ENCODE results near the gene PCDHB9.
A peak's percentile ranks its signal among the peaks of the same experiment; 100 is the strongest.
"Not testable (repeated sequence)": the region's sequence is repeated elsewhere in the genome, so short reads cannot be mapped to it uniquely, and the experiment has no call there.

Gene PCDHB9

GRCh38 chr5:141186897-141187512 is at the start of gene PCDHB9:
Gene PCDHB9, plus strand, starts transcription at chr5:141187161. Its CDS starts 158 bp downstream, at chr5:141187319.
- peak in 1 of 2 donors; percentile 16 for DNase-seq (ENCODE audit: low read depth in 2 of 2)

- not testable (repeated sequence) for DNase-seq (ENCODE audit: low read depth in 2 of 2)
Observed at GRCh38 chr5:141137346-141137745, 49.6 kb upstream of the PCDHB9 start.

DNA sequence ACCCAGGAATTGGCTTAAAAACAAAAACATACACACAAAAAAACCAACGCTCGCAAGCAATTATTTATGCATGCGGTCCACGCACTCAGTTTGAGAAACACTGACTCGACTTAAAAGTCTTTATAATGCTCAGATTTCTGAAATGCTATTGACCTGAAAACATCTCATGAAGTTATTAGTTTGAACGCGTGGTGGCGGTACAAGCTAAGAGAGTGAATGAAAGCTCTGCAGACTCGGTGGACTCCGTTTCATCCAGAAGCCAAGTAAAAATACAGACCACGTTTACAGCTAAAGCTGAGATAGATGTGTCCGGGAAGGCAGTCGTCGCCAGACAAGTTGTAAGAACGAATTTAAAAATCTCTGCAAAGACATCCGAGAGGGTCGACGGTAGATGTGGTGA is 37.1 kb upstream of the PCDHB9 start, which contains the start of gene PCDHB6:
Gene PCDHB6 (plus strand): TSS at position 246 of the 400 bp plus-strand sequence. CDS start 201 bp downstream, outside the sequence.
- DNase-seq (ENCODE audit: low read depth in 2 of 2) = no peak

- DNase-seq (ENCODE audit: low read depth in 2 of 2) = no peak
Observed at GRCh38 chr5:141150224-141150992, 36.6 kb upstream of the PCDHB9 start.

DNA sequence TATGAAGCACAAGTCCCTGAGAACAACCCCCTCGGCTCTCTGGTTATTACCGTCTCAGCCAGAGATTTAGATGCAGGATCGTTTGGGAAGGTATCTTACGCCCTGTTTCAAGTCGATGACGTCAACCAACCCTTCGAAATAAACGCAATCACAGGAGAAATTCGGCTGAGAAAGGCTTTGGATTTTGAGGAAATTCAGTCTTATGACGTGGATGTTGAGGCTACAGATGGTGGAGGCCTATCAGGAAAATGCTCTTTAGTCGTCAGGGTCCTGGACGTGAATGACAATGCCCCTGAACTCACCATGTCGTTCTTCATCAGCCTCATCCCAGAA is 36.0 kb upstream of the PCDHB9 start:
- no peak for DNase-seq (ENCODE audit: low read depth in 2 of 2)

- not testable (repeated sequence) for DNase-seq (ENCODE audit: low read depth in 2 of 2)
Observed at GRCh38 chr5:141151632-141152031, 35.3 kb upstream of the PCDHB9 start.

GRCh38 chr5:141152096-141152495 is 34.9 kb upstream of the PCDHB9 start:
- DNase-seq (ENCODE audit: low read depth in 2 of 2) = not testable (repeated sequence)

DNA sequence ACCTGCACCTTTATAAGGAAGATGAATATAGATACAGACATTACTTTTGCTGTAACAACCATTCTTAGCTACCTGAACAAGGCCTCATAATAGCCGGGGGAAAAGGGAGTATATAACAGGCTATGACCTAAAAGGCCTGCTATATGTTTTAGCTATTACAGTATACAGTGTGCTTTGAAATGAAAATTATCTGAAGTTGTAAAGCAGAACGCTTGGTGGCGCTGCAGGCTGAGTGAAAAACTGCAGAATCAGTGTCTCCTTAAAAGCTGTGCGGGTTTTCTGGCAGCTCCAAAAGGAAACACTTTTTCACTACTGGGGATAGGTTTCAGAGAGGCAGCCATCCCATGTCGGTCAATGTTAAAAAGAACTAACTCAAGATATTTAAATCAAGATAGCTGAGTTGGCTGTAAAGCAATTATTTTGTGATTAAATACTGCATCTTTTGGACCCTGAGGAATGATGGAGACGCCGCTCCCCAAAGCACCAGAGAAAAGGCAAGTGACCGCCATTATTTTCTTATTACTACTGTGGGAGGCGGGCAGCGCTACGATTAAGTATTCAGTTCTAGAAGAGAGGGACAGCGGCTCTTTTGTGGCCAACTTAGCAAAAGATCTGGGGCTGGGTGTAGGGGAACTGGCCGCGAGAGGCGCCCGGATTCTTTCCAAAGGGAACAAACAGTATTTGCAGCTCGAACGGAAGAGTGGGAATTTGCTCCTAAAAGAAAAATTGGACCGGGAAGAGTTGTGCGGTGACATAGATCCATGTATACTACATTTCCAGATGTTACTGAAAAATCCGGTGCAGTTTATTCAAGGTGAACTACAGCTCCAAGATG is 31.2 kb upstream of the PCDHB9 start:
- DNase-seq (ENCODE audit: low read depth in 2 of 2) = no peak

GRCh38 chr5:141157356-141157755 is 29.6 kb upstream of the PCDHB9 start:
- not testable (repeated sequence) for DNase-seq (ENCODE audit: low read depth in 2 of 2)

DNA sequence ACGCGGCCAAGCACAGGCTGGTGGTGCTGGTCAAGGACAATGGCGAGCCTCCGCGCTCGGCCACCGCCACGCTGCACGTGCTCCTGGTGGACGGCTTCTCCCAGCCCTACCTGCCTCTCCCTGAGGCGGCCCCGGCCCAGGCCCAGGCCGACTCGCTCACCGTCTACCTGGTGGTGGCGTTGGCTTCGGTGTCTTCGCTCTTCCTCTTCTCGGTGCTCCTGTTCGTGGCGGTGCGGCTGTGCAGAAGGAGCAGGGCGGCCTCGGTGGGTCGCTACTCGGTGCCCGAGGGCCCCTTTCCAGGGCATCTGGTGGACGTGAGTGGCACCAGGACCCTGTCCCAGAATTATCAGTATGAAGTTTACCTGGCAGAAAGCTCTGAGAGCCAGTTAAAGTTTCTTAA is 29.1 kb upstream of the PCDHB9 start:
- DNase-seq (ENCODE audit: low read depth in 2 of 2) = not testable (repeated sequence)

GRCh38 chr5:141172381-141173204 is 14.4 kb upstream of the PCDHB9 start, which contains the start of gene PCDHB7:
Gene PCDHB7, plus strand, starts transcription at chr5:141172644. Its CDS starts 192 bp downstream, at chr5:141172836.
- no peak for DNase-seq (ENCODE audit: low read depth in 2 of 2)

DNA sequence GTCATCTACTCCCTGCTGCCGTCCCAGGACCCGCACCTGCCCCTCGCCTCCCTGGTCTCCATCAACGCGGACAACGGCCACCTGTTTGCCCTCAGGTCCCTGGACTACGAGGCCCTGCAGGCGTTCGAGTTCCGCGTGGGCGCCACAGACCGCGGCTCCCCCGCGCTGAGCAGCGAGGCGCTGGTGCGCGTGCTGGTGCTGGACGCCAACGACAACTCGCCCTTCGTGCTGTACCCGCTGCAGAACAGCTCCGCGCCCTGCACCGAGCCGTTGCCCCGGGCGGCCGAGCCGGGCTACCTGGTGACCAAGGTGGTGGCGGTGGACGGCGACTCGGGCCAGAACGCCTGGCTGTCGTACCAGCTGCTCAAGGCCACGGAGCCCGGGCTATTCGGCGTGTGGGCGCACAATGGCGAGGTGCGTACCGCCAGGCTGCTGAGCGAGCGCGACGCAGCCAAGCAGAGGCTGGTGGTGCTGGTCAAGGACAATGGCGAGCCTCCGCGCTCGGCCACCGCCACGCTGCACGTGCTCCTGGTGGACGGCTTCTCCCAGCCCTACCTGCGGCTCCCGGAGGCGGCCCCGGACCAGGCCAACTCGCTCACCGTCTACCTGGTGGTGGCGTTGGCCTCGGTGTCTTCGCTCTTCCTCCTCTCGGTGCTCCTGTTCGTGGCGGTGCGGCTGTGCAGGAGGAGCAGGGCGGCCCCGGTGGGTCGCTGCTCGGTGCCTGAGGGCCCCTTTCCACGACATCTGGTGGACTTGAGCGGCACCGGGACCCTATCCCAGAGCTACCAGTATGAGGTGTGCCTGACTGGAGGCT is 12.5 kb upstream of the PCDHB9 start:
- DNase-seq (ENCODE audit: low read depth in 2 of 2) = not testable (repeated sequence)

- no peak for DNase-seq (ENCODE audit: low read depth in 2 of 2)
Observed at GRCh38 chr5:141175933-141176332, 11.0 kb upstream of the PCDHB9 start.

DNA sequence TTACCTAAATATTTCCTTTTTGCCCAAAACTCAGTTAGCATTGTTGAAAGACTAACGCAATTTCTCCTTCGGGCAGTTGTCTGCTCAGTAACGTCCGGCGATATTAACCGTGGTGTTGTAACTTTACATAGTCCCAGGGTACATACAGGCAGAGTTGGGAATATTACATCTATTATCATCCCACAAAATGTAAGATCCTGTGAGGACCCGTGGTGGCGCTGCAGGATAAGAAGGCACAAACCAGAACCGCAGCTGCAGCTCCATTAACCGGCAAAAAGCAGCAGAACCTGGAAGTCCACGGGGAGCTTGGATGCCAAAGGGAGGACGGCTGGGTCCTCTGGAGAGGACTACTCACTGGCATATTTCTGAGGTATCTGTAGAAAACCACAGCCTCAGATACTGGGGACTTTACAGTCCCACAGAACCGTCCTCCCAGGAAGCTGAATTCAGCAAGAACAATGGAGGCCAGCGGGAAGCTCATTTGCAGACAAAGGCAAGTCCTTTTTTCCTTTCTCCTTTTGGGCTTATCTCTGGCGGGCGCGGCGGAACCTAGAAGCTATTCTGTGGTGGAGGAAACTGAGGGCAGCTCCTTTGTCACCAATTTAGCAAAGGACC is 9.3 kb upstream of the PCDHB9 start, which contains the start of gene PCDHB8:
Gene PCDHB8 (plus strand): TSS at position 214 of the 615 bp plus-strand sequence. CDS start 245 bp downstream, at position 459.
- DNase-seq (ENCODE audit: low read depth in 2 of 2) = not testable (repeated sequence)

- DNase-seq (ENCODE audit: low read depth in 2 of 2) = not testable (repeated sequence)
Observed at GRCh38 chr5:141179371-141179770, 7.6 kb upstream of the PCDHB9 start.

DNA sequence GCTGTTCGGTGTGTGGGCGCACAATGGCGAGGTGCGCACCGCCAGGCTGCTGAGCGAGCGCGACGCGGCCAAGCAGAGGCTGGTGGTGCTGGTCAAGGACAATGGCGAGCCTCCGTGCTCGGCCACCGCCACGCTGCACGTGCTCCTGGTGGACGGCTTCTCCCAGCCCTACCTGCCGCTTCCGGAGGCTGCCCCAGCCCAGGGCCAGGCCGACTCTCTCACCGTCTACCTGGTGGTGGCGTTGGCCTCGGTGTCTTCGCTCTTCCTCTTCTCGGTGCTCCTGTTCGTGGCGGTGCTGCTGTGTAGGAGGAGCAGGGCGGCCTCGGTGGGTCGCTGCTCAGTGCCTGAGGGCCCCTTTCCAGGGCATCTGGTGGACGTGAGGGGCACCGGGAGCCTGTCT is 7.1 kb upstream of the PCDHB9 start:
- DNase-seq (ENCODE audit: low read depth in 2 of 2) = not testable (repeated sequence)

GRCh38 chr5:141180313-141180712 is 6.6 kb upstream of the PCDHB9 start:
- no peak for DNase-seq (ENCODE audit: low read depth in 2 of 2)

- DNase-seq (ENCODE audit: low read depth in 2 of 2) = no peak
Observed at GRCh38 chr5:141182248-141182647, 4.7 kb upstream of the PCDHB9 start, which contains the start of gene PCDHB16. Gene PCDHB16, plus strand, starts transcription at chr5:141182387. Its CDS starts 173 bp downstream, at chr5:141182560.

- not testable (repeated sequence) for DNase-seq (ENCODE audit: low read depth in 2 of 2)
Observed at GRCh38 chr5:141184117-141184855, 2.7 kb upstream of the PCDHB9 start.
